ENCODE data around the gene PBX3. TPM values are rescaled to one million over a fixed set of nuclear protein-coding genes. Genes with fewer than 3 reads are reported as not detected.
A peak's percentile ranks its signal among the peaks of the same experiment; 100 is the strongest.

Gene PBX3
- total RNA-seq, 1 donor from 2014 or later, result 48.6 TPM

DNA sequence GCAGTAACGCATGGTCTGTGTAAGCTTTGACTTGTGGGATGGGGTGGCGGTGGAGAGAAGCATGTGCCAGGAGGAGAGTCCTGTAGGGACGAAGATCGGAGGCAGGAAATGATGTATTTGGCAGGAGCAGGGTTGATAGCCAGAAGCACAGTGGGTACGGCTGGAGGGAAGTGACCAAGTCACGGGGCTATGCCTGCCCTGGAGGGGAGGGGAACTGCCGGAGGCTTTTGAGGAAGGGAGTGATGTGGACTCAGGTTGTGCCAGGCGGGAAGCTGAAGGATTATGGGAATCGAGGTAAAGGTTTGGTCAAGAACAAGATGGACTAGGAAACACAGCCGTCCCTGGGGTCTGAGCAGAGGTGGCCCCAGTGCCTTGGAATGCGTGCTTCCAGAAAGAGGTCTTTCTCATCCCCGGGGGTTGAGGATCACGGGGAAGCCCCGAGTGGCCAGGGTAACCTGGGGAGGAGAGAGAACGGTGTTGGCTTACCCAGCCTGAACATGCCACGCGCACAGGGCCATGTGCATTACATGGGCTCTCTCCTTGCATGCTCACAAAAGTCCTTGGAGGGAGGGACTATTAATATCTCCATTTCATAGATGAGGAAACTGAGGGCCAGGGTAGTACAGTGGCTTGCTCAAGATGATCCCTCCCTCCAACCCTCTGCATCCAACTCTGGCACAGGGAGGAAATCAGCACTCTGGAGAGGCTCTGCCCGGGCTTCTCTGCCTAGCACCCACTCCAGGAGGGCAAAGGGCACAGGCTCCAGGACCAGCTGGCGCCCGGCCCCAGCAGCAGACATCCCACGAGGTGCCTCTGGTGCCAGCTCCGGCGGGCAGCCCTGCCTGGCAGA is 253.8 kb downstream of the PBX3 start:
- no peak overlapping the region for H3K4me3 ChIP-seq
- ATAC-seq, result no peak
- no peak for TF ChIP-seq CTCF (IDR thresholded peaks at IDR 0.05)
- H3K4me1 ChIP-seq, result no peaks in the 10 kb centered on the region
- DNase-seq, result peak; percentile 48
- intact Hi-C loops (cut with DNase I), result no loop called here
- no peaks in the 10 kb centered on the region for H3K36me3 ChIP-seq
- no peaks in the 10 kb centered on the region for H3K9me3 ChIP-seq
- H3K27ac ChIP-seq, result no peak overlapping the region
- no peaks in the 10 kb centered on the region for H3K27me3 ChIP-seq

DNA sequence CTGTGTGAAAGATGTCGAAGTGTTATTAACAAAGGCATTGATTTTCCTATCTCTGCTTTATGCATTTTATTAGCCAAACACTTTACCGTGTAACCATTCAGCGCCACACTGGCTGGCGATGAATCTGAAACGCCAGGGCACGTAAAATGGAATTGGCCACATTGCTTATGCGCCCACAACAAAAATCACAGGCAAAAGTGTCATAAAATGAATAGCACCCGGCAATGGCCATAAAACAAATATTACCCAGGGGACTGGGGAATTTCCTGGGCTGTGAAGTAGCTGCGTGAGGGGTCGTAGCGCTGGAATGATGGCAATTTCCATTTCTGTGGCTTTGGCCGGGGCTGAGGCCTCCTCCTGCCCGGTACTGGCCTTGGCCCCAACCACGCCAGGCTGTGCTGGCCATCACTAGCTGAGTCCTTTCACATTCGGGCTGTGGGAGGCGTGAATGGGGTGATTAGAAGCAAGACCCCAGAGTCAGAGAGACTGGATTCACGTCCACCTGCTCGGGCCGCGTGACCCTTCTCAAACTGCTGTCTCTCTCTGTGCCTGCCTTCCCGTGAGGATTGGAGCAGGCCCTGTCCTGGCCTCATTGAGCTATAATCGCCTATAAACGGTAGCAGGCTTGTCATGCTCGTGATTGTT is 254.5 kb downstream of the PBX3 start:
- ATAC-seq, result no peak
- Histone ChIP-seq H3K4me3 (no peak overlapping the region), H3K4me1 (no peaks in the 10 kb centered on the region), H3K9me3 (no peaks in the 10 kb centered on the region), H3K36me3 (no peaks in the 10 kb centered on the region), H3K27me3 (no peaks in the 10 kb centered on the region), H3K27ac (no peak overlapping the region)
- no peak for TF ChIP-seq CTCF (IDR thresholded peaks at IDR 0.05)
- intact Hi-C loops (cut with DNase I), result no loop called here
- DNase-seq, result peak; percentile 52

- Histone ChIP-seq H3K27me3 (no peaks in the 10 kb centered on the region), H3K36me3 (no peaks in the 10 kb centered on the region), H3K9me3 (no peaks in the 10 kb centered on the region), H3K4me3 (no peak overlapping the region), H3K27ac (no peak overlapping the region), H3K4me1 (no peaks in the 10 kb centered on the region)
- TF ChIP-seq CTCF (IDR thresholded peaks at IDR 0.05), result no peak
- DNase-seq, result no peak
- no peak for ATAC-seq
- intact Hi-C loops (cut with DNase I), result no loop called here
Measured at GRCh38 chr9:126002476-126003350, 255.5 kb downstream of the PBX3 start.

DNA sequence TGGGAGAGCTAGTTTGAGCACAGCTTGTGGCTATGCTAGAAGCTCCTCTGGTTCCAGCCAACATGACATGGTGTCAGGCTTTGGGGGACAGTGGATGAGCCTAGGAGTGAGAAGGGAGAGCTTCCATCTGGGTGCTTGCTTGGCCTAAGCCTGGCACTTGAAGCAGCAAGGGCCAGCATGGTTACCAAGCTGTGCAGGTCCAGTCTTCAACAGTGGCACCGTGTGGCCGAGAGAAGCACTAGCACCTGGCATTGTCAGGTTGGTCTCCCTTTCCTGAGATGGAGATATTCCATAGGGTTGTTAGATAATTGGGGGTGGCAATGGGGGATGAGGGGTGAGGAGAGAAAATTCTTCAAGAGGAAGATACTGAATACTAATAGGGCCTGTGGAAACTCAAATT is 261.9 kb downstream of the PBX3 start:
- intact Hi-C loops (cut with DNase I), result no loop called here
- Histone ChIP-seq H3K4me3 (no peak overlapping the region), H3K9me3 (peaks cover 10% of the 10 kb centered on the region), H3K27ac (no peak overlapping the region), H3K27me3 (no peaks in the 10 kb centered on the region), H3K36me3 (no peaks in the 10 kb centered on the region), H3K4me1 (no peaks in the 10 kb centered on the region)
- no peak for DNase-seq
- TF ChIP-seq CTCF (IDR thresholded peaks at IDR 0.05), result no peak
- no peak for ATAC-seq

- H3K9me3 ChIP-seq, result no peaks in the 10 kb centered on the region
- H3K4me3 ChIP-seq, result no peak overlapping the region
- no peaks in the 10 kb centered on the region for H3K4me1 ChIP-seq
- intact Hi-C loops (cut with DNase I), result no loop called here
- no peak for DNase-seq
- no peak for TF ChIP-seq CTCF (IDR thresholded peaks at IDR 0.05)
- H3K27me3 ChIP-seq, result no peaks in the 10 kb centered on the region
- ATAC-seq, result no peak
- H3K27ac ChIP-seq, result no peak overlapping the region
- H3K36me3 ChIP-seq, result no peaks in the 10 kb centered on the region
Measured at GRCh38 chr9:126014726-126015125, 267.6 kb downstream of the PBX3 start.

Data from upper lobe of right lung (tissue), 1 donor.